ENCODE data around the gene GLTPD2. TPM values are rescaled to one million over a fixed set of nuclear protein-coding genes. Genes with fewer than 3 reads are reported as not detected.
A peak's percentile ranks its signal among the peaks of the same experiment; 100 is the strongest.

The GLTPD2 gene
- total RNA-seq, result not detected

DNA sequence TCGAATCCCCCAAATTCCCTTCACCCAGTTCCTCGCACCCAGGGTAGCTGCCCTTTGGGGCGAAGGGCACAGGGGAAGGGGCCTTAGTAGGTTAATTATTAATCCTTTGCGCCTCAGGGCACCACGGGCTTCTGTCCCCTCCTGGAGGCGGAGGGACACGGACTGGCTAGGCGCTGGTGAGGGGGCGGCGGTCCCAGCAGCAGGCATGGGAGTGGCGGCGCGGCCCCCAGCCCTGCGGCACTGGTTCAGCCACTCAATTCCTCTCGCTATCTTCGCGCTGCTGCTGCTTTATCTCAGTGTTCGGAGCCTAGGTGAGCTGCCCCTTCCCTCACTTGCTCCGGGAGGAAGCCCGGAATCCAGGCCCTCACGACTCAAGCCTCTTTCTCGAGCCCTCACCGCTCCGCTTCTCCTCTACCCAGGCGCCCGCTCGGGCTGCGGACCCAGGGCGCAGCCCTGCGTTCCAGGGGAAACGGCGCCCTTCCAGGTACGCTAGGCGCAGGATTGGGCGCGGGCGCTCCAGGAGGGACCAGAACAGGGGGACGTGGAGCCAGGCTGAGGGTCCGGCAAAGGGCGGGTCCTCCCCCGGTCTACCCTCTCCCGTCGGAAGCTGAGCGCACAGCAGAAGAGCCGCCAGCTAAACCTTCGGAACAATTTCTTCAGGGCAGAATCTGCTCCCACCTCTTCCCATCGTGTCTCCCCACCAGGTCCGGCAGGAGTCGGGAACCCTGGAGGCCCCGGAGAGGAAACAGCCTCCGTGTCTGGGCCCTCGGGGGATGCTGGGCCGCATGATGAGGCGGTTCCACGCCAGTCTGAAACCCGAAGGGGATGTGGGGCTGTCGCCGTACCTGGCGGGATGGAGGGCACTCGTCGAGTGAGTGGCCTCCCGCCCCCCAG lies at the start of gene GLTPD2:
Gene GLTPD2, plus strand, starts transcription at position 158 of the 894 bp plus-strand sequence. Its CDS starts 48 bp downstream, at position 206.
- no peak for DNase-seq

DNA sequence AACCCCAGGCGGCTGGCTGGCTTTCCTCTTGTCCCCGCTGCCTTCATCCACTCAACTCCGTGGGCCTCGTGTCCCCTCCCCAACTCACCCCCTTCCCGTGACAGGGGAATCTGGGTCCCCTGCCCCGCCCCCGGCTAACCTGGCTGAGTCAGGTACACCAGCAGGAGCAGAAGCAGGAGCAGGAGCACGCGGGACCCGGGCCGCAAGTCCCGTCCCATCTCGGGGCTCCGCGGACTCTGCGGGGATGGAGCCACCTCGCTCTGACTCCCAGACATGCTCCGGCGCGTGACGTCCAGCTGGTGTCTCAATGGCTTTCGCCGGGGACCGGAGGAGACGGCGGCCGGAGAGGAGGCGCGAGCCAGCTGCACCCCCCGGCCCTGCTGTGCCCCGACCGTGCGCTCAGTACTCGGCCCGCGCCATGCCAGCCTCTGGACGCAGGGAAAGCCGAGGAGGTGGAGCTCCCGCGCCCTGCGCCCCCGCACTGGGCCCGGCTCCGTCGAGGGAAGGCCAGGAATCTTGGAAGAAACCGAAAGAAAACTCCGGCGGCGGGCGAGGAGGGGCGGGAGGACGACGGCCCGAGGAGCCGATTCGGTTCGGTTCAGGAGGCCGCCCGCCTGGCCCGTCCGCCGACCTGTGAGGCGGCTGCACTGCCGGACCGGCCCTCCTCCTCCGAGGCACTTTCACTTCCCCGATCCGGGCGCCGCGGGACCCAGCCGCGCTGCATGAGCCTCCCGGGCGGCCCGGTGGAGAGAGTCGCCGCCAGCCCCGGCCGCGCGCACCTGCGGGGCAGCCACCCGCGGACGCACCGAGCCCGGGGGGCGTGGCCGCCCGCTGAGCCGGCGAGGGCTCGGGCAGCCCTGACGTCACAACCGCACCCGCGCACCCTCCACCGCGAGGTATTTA lies 49.4 kb upstream of the GLTPD2 start, which contains the start of the genes CXCL16 and ZMYND15:
Gene CXCL16, minus strand, starts transcription at position 807 of the 903 bp plus-strand sequence. Its CDS starts 589 bp downstream, at position 218.
Gene ZMYND15, plus strand, starts transcription at position 712 of the 903 bp plus-strand sequence. CDS start 716 bp downstream, outside the sequence.
- peak; percentile 35 for DNase-seq

DNA sequence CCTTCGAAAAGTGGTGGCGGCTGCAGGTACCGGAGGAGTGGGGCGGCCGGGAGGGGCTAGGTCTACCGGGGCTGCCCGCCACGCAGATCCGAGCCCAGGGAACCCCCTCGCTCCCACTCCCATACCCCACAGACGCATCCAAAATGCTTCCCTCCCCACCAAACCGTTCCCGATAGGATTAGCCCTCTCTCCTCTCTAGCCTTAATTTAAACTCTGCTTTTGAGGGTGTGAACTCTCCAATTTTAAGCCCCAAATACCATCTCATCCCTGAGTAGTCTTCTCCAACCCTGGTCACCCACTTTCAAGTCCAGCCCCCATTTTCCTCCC lies 48.8 kb upstream of the GLTPD2 start:
- no peak for DNase-seq

DNA sequence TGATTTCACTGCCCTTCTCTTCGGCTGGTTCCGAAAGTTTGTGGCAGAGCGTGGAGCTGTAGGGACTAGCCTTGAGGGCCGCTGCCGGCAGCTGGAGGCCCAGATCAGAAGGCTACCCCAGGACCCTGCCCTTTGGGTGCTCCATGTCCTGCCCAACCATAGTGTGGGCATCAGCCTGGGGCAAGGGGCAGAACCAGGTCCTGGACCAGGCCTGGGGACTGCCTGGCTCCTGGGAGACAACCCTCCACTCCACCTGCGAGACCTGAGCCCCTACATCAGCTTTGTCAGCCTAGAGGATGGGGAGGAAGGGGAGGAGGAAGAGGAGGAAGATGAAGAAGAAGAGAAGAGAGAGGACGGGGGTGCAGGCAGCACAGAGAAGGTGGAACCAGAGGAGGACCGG lies 48.2 kb upstream of the GLTPD2 start:
- DNase-seq, result no peak

DNA sequence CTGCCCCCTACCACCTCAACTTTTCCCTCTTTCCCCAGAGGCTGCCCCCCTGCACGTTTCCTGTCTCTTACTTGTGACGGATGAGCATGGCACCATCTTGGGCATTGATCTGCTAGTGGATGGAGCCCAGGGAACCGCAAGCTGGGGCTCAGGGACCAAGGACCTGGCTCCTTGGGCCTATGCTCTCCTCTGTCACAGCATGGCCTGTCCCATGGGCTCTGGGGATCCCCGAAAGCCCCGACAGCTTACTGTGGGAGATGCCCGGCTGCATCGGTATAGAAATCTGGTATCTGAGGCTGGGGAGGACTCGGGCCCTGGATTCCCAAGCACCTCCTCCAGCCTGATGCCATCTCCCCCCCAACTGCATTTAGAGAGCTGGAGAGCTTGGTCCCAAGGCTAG lies 47.2 kb upstream of the GLTPD2 start:
- no peak for DNase-seq

DNA sequence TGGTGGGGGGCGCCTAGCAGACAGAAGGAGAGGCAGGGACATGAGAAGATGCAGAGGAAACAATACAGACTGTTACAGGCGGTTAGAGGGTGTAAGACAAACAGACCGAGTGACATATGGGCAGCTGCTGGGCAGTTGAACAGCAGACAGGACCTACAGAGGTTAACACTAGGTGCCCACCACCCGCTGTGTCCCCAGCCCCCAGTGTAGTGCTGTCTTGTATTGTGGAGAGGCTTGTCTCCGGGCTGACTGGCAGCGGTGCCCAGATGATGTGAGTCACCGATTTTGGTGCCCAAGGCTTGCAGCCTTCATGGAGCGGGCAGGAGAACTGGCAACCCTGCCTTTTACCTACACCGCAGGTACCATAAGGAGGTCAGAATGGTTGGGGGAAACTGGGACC lies 46.6 kb upstream of the GLTPD2 start:
- no peak for DNase-seq

DNA sequence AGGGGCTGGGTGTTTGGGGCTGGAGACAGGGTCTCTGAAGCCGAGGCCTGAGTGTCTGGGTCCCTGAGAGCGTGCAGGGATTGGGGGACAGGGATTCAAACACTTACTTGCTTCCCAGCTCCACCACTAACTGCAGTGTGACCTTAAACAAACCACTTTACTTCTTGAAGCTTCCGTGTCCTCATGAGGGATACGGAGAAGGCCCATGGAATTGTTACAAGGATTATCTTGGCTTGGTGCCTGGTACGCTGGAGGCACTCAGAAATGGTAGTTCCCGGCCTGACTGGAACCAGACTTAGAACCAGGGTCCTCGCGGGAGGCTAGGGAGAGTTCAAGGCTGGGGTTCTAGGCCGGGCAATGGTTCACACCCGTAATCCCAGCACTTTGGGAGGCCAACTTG lies 46.1 kb upstream of the GLTPD2 start:
- DNase-seq, result no peak

DNA sequence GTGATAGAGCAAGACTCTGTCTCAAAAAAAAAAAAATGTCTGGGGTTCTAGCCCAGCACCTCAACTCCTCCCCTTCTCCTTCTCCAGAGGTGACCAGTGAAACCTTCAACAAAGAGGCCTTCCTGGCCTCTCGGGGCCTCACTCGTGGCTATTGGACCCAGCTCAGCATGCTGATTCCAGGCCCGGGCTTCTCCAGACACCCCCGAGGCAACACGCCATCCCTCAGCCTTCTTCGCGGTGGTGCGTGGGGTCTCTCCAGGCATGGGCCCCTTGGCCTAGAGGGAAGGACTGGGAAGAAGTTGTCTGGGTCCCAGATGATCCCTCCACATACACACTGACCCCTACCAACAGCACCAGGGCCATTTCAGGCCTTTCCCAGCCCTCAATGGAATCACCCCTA lies 45.5 kb upstream of the GLTPD2 start:
- DNase-seq, result no peak

DNA sequence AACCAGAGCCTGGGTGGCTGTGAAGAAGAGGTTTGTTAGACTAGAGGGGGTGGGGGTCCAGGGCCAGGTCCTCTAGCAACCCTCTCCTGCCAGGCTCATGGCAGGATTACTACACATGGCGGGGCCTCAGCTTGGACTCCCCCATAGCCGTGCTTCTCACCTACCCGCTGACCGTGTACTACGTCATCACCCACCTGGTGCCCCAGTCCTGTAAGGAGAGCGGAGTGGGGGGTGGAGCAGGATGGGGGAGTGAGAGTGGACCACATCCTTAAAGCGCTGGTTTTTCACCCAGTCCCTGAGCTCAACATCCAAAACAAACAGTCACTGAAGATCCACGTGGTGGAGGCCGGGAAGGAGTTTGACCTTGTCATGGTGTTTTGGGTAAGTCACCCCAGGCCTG lies 44.9 kb upstream of the GLTPD2 start:
- DNase-seq, result no peak

DNA sequence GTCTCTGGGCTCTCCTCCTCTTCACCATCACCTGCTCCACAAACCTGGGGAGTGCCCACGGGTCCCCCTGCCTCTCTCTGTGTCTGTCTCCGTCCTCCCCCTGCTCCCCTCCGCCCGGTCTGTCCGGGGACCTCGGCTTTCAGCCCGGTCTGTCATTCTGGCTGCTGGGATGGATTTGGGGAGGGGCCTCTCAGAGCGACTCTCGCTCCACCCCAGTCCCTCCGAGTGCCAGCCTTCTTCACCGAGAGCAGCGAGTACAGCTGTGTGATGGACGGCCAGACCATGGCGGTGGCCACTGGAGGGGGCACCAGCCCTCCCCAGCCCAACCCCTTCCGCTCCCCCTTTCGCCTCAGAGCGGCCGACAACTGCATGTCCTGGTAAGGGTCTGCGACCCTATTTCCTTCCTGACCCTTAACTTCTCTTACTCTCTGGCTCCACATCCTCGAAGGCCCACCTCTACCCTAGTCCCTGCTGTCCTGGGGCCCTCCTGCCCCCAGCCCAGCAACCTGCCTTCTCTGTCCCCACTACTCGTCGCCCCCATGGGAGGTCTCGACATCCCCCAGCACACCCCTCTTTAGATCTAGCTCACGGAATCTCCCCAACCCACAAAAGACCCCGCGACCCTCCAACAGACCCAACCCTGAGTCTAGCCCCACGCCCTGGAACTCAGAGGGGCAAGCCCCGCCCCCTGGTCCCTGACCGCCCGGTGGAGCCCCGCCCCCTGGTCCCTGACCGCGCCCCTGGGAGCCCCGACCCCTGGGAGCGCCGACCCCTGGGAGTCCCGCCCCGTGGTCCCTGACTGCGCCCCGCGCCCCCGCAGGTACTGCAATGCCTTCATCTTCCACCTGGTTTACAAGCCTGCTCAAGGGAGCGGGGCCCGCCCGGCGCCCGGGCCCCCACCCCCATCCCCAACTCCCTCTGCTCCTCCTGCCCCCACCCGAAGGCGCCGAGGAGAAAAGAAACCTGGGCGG lies 43.5 kb upstream of the GLTPD2 start:
- DNase-seq, result no peak

DNA sequence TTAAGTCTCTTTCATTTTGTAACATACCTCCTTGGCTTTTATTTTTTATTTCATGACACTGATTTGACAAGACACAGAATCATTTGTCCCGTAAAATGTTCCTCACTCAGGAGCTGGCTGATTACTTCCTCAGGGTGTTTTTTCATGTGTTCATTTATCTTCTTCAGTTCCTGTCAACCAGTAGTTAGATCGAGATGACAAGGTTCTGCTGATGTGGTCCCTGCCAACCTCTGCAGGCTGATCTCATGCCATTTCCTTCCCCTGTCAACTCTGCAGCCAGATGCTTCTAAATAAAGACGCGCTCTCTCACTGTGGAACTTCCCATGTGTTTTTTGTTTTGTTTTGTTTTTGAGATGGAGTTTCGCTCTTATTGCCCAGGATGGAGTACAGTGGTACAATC lies 40.9 kb upstream of the GLTPD2 start:
- no peak for DNase-seq

DNA sequence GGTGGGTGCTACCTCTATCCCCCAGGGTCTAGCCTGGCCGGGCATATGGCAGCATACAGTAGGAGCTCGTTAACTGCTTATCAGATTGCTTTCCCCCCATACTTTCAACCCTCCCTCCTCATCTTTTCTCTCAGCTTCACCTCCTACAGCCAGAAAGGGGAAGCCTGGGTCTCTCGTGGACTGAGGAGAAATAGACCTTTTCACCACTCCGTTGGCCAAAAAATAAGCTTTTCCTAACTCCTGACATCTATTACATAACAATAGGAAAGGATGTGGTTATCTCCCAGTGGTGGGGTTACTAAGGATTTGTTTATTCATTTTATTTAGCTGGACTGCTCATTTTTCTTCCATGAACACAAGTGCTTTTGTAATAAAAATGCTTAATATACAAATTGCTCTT lies 40.1 kb upstream of the GLTPD2 start:
- DNase-seq, result no peak

DNA sequence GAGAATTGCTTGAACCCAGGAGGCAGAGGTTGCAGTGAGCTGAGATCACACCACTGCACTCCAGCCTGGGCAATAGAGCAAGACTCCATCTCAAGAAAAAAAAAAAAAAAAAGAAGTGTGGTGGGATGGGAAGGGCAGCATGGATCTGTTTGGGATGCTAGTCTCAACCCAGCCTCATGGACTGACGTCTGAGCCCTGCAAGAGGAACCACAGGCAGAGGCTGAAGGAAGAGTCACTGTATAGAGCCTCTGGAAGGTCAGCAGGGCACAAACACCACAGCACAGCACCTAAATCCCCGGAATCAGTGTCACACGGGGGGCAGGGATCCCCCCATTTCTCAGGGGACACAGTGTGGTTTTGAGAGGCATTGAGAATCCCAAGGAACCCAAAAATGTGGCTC lies 38.2 kb upstream of the GLTPD2 start:
- DNase-seq, result no peak

DNA sequence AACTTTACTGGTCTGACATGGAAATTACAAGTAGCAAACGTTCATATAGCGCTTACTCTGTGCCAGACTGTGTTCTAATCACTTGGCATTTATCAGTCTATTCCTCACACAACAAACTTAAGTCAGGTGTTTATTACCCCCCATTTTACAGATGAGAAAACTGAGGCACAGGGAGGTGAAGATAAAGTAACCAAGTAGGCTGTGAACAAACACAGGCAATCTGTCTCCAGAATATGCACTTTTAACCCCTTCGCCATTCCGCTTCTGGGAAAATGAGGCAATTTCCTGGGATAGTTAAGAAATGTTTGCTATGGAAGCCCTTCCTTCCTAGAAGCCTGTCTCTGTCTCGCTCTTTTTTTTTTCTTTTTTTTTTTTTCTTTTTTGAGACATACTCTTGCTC lies 36.8 kb upstream of the GLTPD2 start:
- no peak for DNase-seq

DNA sequence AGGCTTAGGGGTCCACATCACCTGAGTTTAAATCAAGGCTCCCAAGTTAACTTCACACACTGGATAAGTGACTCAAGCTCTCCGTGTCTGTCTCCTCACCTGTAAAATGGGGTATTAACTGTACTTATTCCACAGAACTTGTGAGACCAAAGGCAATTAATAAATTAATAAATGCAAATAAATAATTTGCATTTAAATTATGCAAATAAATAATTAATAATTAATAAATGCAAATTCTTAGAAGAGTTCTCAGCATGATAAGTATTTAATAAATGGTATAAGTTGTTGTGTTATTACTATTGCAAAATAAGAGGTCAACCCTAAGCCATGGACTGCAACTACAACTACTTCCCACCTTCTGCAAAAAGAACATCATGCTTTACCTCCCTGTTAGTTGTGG lies 35.4 kb upstream of the GLTPD2 start:
- DNase-seq, result no peak

DNA sequence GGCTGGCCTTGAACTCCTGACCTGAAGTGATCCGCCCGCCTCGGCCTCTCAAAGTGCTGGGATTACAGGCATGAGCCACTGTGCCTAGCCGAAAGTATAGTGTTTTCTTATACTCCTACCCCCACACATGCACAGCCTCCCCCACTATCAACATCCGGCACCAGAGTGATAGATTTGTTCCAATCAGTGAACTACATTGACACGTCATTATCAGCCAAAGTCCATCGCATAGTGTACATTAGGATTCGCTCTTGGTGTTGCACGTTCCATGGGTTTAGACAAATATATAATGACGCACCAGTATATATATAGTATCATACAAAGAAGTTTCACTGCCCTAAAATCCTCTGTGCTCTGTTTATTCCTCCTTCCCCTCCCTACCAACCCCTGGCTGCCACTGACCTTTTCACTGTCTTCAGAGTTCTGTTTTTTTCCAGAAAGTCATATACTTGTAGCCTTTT lies 29.0 kb upstream of the GLTPD2 start:
- no peak for DNase-seq

DNA sequence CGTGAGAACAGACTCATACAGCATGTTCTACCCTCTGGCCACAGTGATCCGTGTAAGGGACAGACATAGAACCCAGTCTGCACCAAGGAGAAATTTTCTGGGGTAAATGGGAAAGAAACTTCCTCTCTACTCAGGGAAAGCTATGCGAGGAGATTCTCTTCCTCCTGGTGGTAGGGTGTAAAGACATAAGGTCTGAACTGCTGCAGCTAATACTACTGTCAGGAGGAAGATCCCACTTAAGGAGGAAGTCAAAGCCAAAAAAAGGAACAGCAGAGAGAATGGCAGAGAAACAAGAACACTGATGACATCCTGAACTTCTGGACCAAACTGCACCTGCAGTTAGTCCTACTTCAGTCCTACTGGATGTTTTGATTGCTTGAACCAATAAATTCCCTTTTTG lies 24.2 kb upstream of the GLTPD2 start:
- no peak for DNase-seq

DNA sequence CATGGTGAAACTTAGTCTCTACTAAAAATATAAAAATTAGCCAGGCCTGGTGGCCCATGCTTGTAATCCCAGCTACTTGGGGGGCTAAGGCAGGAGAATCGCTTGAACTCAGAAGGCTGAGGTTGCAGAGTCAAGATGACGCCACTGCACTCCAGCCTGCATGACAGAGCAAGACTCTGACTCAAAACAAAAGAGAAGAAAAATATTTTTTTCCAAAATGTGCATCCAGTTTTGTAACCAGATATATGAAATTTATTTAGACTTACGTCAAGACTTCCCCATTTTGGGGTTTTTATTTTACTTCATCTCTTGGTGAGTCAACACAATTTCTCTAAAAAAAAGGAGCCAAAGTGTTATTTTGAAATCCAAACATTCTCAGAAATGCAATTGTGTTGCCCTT lies 22.6 kb upstream of the GLTPD2 start:
- DNase-seq, result no peak

DNA sequence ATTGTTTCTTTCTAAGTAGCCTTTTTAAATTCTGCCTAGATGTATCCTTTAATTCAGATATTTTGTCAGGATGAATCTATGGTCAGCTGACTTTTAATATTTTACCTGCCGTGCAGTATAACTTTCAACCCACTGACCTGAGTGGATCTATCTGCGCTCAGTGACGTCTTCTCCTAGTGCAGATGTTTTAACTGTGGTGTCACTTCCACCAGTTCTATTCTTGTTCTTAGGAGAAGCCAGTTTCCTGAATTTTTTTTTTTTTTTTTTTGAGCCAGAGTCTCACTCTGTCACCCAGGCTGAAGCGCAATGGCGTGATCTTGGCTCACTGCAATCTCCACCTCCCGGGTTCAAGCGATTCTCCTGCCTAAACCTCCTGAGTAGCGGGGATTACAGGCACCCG lies 22.0 kb upstream of the GLTPD2 start:
- DNase-seq, result no peak

DNA sequence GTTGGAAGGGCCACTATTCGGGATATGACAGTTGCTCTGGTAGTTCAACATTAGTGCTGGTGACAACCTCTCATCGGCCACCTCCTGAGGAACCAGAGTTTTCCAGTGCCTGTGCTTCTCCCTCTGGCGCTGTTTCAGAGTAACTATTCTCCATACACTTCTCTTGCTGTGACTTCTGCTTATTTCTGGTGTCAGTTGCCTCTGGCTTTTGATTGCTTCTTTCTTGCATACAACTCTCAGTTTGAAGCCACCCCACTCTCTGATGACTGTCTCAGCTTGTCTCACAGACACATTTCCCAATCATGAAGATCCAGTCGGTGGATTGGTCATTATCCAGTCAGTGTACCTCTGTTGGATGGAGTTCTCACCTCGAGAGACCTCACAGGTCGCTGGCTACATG lies 20.5 kb upstream of the GLTPD2 start:
- DNase-seq, result no peak

DNA sequence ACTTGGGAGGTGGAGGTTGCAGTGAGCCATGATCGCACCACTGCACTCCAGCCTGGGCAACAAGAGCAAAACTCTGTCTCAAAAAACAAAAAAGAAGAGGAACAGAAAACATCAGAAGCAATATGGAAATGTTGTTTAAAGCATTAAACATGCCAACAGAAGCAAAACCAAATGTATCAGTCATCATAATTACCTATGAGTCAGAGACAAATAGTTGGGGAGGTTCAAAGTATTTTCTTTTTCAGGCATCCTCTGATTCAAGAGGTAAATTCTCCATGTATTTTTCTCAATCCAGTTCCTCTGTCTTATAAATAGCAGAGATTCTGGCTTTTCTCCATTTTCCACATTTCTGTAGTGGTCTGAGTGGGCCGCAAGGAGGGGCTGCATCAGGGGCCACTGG lies 19.1 kb upstream of the GLTPD2 start:
- no peak for DNase-seq
